ENCODE data around the gene MYL11. TPM values are rescaled to one million over a fixed set of nuclear protein-coding genes. Genes with fewer than 3 reads are reported as not detected.

Gene MYL11, protein sequence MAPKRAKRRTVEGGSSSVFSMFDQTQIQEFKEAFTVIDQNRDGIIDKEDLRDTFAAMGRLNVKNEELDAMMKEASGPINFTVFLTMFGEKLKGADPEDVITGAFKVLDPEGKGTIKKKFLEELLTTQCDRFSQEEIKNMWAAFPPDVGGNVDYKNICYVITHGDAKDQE
- not detected in 2 replicates for total RNA-seq

DNA sequence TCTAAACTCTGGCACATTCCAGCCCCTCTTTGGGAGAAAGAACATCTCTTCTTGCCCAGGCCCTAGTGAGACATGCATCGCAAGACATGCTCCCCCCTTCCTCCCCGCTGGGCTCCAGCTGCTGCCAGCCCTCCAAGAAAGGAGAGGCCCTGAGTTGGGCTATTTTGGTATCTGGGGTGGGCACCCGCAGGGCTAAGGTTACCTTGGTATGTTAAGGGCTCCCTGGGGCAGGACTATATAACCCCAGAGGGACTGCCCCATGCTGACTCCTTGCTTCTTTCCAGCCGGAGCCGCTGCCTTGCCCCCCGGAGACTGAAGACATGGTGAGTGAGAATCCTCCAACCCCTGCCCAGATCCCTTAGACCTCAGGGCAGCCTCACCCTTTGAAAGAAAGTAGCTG, at the start of gene MYL11:
Gene MYL11 (plus strand): TSS at position 265 of the 400 bp plus-strand sequence. CDS start 56 bp downstream, at position 321.

DNA sequence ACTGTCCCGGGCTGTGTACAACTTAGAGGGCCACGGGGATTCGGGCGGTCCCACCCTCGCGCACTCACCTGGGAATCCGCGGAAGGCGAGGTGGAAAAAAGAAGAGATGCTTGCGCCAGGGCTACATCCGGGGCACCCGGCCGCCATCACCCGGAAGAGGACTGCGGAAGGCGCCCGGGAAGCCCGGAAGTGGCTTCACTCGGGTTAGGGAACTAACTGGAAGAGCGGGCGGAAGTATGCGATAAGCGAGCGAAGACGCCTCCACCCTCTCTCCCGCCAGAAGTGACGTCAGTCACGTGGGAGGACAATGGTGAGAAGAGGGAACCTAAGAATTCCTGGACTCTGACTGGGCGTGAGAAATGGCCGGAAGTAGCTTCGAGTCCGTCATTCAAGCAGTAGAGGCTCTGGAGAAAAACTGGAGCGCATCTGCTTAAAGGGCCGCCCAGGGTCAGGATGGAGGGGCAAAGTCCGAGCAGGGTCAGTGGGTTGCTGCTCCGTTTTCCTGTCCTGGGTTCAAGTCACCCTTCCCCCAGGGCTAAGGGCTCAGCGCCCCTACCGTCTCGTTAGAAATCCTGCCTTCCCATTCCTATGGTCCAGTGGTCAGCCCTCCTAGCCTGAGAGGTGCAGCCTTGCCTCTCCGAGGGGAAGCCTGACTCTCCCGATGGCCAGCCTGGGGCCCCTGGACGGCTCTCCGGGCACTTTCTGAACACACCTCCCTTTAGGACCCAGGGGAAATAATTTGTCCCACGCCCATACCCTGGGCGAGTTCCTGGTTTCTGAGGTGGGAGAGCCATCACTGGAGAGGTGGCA, 19.3 kb upstream of the MYL11 start, which contains the start of gene CD2BP2:
Gene CD2BP2 (minus strand): TSS at position 165 of the 810 bp plus-strand sequence. CDS start 627 bp downstream, outside the sequence.

DNA sequence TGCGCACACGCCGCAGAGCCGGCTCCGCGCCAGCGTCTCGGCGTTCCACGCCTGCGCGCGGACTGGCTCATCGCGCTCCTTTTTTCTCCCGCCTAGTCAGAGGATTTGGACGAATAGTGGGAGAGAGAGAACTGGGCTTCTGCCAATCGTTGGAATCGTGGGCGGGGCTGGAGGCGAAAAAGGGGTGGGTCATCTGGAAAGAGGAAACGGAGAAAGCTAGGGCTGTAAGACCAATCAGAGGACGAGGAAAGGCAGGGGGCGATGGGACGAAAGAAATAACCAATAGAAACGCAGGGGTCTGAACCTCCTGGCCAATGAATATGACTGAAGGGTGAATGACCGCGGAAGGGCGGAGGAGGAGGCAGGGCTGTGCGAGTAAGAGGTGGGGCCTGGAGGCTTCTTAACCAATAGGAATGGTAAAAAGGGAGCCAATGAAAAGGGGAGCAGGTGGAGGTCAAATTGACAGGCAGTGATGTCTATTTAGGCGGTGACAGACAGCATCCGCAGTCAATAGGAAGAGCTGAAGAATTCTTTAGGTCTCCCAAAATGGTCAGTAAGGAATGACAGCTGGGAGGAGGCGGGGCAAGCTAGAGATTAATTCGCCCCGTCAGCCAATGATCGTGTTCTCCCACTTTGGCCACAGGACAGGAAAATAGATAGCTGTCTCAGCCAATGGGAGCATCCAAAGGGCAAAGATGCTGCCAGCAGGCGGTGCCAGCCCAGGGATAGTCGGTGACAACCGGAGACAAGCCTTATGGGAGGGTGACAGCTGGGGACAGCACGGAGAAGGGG, 4.0 kb upstream of the MYL11 start, which contains the start of gene TBC1D10B:
Gene TBC1D10B (minus strand): TSS at position 39 of the 792 bp plus-strand sequence. CDS start 311 bp downstream, outside the sequence.

DNA sequence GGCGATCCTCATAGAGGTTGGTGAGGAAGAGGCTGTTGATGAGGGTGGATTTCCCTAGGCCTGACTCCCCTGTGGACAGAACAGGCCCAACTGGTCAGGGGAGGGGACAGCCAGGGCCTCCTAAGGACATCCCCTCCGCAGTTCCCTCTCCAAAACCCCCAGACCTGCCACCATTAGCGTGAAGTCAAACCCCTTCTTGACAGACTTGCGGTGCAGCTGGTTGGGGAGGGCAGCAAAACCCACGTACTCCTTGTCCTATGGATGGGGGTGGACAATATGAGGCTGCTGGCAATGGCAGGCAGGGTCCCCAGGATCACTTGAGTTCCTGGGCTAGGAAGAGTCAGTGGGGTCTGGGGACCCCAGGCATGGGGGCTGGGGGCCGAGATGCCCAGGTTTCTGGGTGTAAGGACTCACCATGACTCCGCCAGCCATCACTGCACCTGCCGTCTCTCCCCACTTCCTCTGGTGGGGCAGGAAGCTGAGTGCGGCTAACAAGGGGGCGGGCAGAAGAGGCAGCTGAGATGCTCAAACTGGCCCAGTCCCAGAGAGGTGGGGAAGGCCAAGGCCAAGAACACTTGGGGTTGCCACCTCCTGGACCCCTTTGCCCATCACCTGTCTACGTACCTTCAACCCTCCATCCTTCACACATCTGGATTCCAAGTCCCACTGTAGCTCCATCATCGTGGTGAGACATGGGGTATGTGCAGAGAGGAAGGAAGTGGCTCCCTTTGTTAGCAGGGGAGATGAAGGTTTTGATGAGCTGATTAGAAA, 7.7 kb downstream of the MYL11 start, which contains the start of gene SEPTIN1:
Gene SEPTIN1 (minus strand): TSS at position 451 of the 771 bp plus-strand sequence. CDS start 19 bp downstream, at position 432.

DNA sequence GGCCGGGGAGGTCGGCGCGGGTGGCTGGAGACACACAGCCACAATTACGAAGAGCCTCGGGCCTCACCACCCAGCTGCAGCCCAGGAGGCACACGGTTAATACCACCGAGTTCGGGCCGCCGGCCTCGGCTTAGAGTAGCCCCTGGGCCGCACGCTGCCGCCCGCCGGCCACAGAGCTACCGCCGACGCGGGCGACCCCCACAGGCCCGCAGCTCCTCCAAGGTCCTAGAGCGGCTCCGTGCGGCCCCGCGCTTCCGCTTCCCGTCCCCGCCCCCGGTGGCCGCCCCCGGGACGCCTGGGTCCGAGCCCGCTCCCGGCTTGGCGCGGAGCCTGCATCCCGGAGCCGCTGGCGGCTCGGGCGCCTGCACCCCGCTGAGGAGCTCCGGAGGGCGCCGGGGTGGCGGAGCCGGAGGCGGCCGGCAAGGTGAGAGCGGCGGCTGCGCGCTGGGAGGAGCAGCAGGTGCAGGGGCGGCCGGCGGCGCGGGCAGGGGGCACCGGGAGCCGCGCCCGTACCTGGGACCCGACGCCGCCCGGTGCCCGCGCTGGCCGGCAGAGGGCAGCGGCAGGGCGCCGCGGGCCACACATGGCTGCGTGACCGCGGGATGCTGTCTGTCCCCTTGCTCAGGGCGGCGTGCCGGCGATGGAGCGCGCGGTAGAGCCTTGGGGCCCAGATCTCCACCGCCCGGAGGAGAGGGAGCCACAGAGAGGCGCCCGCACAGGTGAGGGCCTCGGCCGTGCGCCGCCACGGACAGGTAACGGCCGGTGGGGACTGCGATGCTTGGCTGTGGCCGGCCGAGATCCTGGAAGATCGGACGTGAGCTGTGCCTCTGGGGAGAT, 20.8 kb downstream of the MYL11 start, which contains the start of gene ZNF48:
Gene ZNF48 (plus strand): TSS at position 266 of the 837 bp plus-strand sequence. CDS start 375 bp downstream, at position 641.

DNA sequence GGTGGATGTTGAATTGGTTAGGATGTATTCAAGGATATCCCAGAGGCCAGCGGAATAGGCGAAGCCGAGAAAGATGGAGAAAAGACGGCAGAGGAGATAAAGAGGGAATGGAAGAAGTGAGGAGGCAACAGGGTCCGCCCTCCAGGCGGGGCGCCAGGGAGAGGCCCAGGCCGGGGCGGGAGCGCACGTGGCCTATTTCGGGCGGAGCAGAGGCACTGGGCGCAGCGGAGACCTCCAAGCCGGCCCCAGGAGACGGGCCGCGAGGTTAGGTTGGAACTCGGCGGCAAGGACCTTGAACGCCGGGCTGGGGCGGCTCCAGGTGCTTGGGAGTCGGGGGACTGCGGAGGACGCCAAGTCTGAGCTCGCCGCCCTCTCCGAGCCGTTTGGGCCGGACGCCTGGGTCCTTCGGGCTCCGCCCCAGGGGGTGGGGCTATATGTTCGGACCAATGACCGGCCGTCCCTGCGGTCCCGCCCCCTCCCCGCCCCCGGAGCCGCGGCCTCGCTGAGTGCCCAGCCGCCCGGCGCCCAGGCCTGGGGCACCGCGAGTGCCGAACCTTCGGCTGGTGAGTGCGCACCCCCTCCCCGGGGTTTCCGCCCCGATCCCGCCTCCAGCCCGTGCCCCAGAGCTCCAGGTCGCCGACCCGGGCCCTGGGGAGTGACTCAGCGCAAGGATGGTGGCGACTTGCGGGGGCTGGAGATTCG, 32.7 kb downstream of the MYL11 start, which contains the start of gene ZNF771:
Gene ZNF771 (plus strand): TSS at position 505 of the 702 bp plus-strand sequence. CDS start 448 bp downstream, outside the sequence.

Other genes with a start within 250 kb of the MYL11 start
- 0.76 and 1.5 TPM in 2 replicates for gene CORO1A, start 191.2 kb upstream of the MYL11 start, total RNA-seq
- gene BOLA2B, start 181.1 kb upstream of the MYL11 start, total RNA-seq = 13.4 and 26.9 TPM in 2 replicates
- 43.8 and 54.1 TPM in 2 replicates for gene SLX1A, start 180.9 kb upstream of the MYL11 start, total RNA-seq
- gene SULT1A3, start 175.5 kb upstream of the MYL11 start, total RNA-seq = 1.5 and 1.9 TPM in 2 replicates
- gene NPIPB13, start 126.3 kb upstream of the MYL11 start, total RNA-seq = 0.43 and 2.0 TPM in 2 replicates
- 33.8 and 39.9 TPM in 2 replicates for gene CD2BP2, start 19.5 kb upstream of the MYL11 start, total RNA-seq
- 18.0 and 21.6 TPM in 2 replicates for gene TBC1D10B, start 4.3 kb upstream of the MYL11 start, total RNA-seq
- 0.11 TPM in 1 of 2 replicates, not detected in the other for gene SEPTIN1, start 7.8 kb downstream of the MYL11 start, total RNA-seq
- 11.8 and 19.3 TPM in 2 replicates for gene ZNF48, start 20.6 kb downstream of the MYL11 start, total RNA-seq
- gene ZNF771, start 32.8 kb downstream of the MYL11 start, total RNA-seq = 8.0 and 13.7 TPM in 2 replicates
- gene DCTPP1, start 55.2 kb downstream of the MYL11 start, total RNA-seq = 95.3 and 120 TPM in 2 replicates
- gene SEPHS2, start 71.1 kb downstream of the MYL11 start, total RNA-seq = 23.4 and 23.7 TPM in 2 replicates
- gene ITGAL, start 97.9 kb downstream of the MYL11 start, total RNA-seq = under 0.01 TPM in 1 of 2 replicates, not detected in the other
- gene ZNF768, start 151.8 kb downstream of the MYL11 start, total RNA-seq = 14.8 and 15.3 TPM in 2 replicates
- gene ZNF747, start 160.1 kb downstream of the MYL11 start, total RNA-seq = 6.8 and 8.1 TPM in 2 replicates
- gene ZNF764, start 183.6 kb downstream of the MYL11 start, total RNA-seq = 3.1 and 4.6 TPM in 2 replicates
- 5.8 and 9.4 TPM in 2 replicates for gene ZNF688, start 196.9 kb downstream of the MYL11 start, total RNA-seq
- 8.3 and 12.4 TPM in 2 replicates for gene ZNF785, start 210.9 kb downstream of the MYL11 start, total RNA-seq
- 4.0 and 4.5 TPM in 2 replicates for gene ZNF689, start 235.6 kb downstream of the MYL11 start, total RNA-seq

Data from dermis lymphatic vessel endothelial cell (primary cell).